Colonic mucosa (tissue), 4 donors: Measurements from ENCODE around the gene XPR1. TPM values are rescaled to one million over a fixed set of nuclear protein-coding genes. Genes with fewer than 3 reads are reported as not detected.

ENCODE experiments used
- DNase-seq: peaks from one replicate; pipeline ENCODE4 v3.0.0-alpha.2; 2020
- H3K27ac ChIP-seq: fragments of 200-600 bp; one replicate; pipeline ENCODE4 v1.8.0; 2021
- H3K27me3 ChIP-seq: fragments of 200-600 bp; one replicate; pipeline ENCODE4 v1.8.0; 2021
- H3K36me3 ChIP-seq: fragments of 200-600 bp; one replicate; pipeline ENCODE4 v1.8.0; 2021
- H3K4me1 ChIP-seq: fragments of 200-600 bp; one replicate; pipeline ENCODE4 v1.8.0; 2021; ENCODE audit warnings: mild to moderate bottlenecking
- H3K4me3 ChIP-seq: fragments of 200-600 bp; one replicate; pipeline ENCODE4 v1.8.0; 2021
- H3K9ac ChIP-seq, 2 donors: one replicate each; pipeline ENCODE4 v1.7.0; 2013; ENCODE audit warnings: control low read depth in 2 of 2, low read depth in 2 of 2, low read length in 2 of 2
- H3K9me3 ChIP-seq: fragments of 200-600 bp; one replicate; pipeline ENCODE4 v1.8.0; 2021
- intact Hi-C: fragments of 100-400 bp; cut with DNase I; formaldehyde crosslinking; loops from one replicate; pipeline ENCODE4 v1.14.1; 2022
- total RNA-seq, 2 donors: library from RNA; stranded (reverse); fragmentation: NEBNext Ultra II Directional in 1 of 2; extraction: Animal tissue kit (Norgen Biotek cat#: 25700) in 1 of 2; gene quantifications; one replicate each; pipeline ENCODE4 v1.2.1, GENCODE V29; 2021
- TF ChIP-seq, protein P1 (sequence below): fragments of 200-600 bp; IDR thresholded peaks from one replicate; pipeline ENCODE4 v1.8.0; 2022; ENCODE audit warnings: antibody characterized with exemption, mild to moderate bottlenecking
- donor health status: healthy.
- donor health status: DM: no; HTN: no; CAD: no.
- donor health status: DM: no; HTN: no; CAD: no.

The XPR1 gene
- total RNA-seq, 2 donors from 2014 or later = 20.5 to 25.8 TPM

DNA sequence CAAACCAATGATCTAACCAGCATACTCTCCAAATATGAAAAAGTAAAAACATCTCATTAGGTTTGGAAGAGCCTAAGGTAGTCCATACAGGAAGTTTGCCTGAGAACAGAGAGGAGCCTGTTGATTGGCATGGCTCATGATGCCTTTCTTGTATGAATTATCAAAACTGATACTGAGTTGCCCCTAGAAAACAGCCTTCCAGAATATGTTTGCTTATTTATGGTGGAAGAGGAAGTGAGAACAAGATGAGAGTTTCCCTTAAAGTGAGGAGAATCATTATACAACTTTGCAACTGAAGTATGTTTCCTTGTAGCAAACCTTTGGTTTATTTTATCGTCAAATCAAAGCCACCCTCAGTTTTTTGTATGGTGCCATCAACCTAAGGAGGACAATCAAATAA lies 257.0 kb downstream of the XPR1 start:
- Histone ChIP-seq H3K27me3 (no peaks in the 10 kb centered on the region), H3K36me3 (no peaks in the 10 kb centered on the region), H3K4me1 (no peaks in the 10 kb centered on the region), H3K4me3 (no peak overlapping the region), H3K9ac (no peak overlapping the region), H3K9me3 (no peaks in the 10 kb centered on the region), H3K27ac (no peak overlapping the region)
- no peak for DNase-seq
- intact Hi-C loops = no loop called here
- TF ChIP-seq, protein P1, sequence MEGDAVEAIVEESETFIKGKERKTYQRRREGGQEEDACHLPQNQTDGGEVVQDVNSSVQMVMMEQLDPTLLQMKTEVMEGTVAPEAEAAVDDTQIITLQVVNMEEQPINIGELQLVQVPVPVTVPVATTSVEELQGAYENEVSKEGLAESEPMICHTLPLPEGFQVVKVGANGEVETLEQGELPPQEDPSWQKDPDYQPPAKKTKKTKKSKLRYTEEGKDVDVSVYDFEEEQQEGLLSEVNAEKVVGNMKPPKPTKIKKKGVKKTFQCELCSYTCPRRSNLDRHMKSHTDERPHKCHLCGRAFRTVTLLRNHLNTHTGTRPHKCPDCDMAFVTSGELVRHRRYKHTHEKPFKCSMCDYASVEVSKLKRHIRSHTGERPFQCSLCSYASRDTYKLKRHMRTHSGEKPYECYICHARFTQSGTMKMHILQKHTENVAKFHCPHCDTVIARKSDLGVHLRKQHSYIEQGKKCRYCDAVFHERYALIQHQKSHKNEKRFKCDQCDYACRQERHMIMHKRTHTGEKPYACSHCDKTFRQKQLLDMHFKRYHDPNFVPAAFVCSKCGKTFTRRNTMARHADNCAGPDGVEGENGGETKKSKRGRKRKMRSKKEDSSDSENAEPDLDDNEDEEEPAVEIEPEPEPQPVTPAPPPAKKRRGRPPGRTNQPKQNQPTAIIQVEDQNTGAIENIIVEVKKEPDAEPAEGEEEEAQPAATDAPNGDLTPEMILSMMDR = no peak

DNA sequence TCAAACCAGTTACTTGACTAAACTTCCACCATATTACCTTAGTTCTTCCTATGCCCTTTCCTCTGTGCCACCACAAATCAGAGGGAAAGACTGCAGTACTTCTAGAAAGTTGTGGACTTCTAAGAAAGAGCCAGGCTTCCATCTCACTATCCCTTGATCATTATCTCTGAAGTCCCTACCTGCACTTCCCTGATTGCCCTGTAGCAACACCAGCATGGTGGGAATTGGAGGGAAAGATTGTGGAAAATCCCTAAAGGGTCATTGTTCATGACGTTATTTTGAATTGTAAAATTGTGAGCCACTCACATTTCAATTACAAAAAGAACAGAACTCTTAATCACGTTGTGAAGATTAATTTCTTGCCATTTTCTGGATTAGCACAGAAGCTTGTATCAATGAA lies 257.5 kb downstream of the XPR1 start:
- intact Hi-C loops = no loop called here
- DNase-seq = no peak
- Histone ChIP-seq H3K9me3 (no peaks in the 10 kb centered on the region), H3K27me3 (no peaks in the 10 kb centered on the region), H3K4me1 (no peaks in the 10 kb centered on the region), H3K9ac (no peak overlapping the region), H3K36me3 (no peaks in the 10 kb centered on the region), H3K4me3 (no peak overlapping the region), H3K27ac (no peak overlapping the region)
- TF ChIP-seq, protein P1 = no peak

DNA sequence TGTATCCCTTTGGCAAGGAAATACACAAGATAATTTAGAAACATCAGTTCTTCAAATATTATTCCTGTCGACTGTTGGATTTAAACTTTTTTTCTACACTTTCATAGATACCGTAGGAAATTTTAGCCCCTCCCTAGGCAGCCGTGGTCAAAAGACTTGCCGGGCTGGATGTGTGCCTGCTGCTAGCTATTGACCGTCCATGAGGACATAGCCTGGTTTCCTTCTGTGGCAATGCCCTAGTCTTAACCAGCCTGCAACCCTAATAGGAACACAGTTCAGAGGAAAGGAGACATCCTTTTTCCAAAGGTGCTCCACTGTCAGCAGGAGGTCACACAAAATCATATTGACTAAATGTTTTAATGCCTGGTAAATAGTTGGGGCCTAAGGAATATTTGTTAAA lies 260.4 kb downstream of the XPR1 start:
- TF ChIP-seq, protein P1 = no peak
- Histone ChIP-seq H3K36me3 (no peaks in the 10 kb centered on the region), H3K9ac (no peak overlapping the region), H3K4me1 (no peaks in the 10 kb centered on the region), H3K27me3 (no peaks in the 10 kb centered on the region), H3K4me3 (no peak overlapping the region), H3K27ac (no peak overlapping the region), H3K9me3 (no peaks in the 10 kb centered on the region)
- intact Hi-C loops = no loop called here
- DNase-seq = no peak

DNA sequence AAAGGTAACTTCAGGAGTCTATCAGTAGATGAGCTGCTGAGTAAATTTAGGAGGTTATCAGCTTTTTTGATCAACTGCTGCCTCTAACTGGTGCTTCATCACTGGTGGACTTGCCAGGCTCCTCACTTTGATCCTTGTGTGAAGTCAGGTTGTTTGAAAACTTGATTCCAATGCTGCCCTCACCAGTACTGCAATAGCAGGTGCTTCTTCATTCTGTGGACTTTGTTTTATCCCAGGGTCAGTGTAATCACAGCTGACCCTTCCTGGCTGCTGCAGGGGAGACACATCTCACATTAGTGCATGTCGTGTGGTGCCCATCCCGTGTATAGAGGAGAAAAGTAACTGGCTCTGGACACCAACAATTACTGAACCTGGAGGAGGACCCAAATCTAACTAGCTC lies 260.9 kb downstream of the XPR1 start:
- no peak overlapping the region for H3K4me3 ChIP-seq
- intact Hi-C loops = no loop called here
- no peaks in the 10 kb centered on the region for H3K9me3 ChIP-seq

DNA sequence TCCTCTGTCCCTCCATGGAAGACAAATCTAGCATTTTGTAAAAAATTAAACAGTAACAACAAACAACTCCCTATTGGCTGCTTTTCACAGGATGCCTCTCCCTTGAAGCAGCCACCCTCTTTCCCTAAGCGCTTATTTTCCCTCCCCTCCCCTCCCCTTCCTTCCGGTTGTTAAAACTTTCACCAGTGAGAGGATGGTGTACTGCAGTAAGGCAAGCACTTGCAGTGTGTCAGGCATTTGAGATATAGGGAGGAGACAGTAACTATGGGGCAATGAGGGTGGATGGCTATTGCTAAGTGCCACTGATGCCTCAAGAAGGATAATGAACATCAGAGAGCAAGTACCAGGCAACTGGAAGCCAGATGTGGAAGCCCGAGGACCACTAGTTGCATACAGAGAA lies 261.8 kb downstream of the XPR1 start:
- Histone ChIP-seq H3K4me3 (no peak overlapping the region), H3K9ac (no peak overlapping the region), H3K9me3 (no peaks in the 10 kb centered on the region), H3K4me1 (no peaks in the 10 kb centered on the region), H3K27me3 (no peaks in the 10 kb centered on the region), H3K36me3 (no peaks in the 10 kb centered on the region), H3K27ac (no peak overlapping the region)
- TF ChIP-seq, protein P1 = no peak
- DNase-seq = no peak
- intact Hi-C loops = no loop called here

More for the DNA sequence above, 260.9 kb downstream of the XPR1 start:
- no peak overlapping the region for H3K27ac ChIP-seq
- H3K27me3 ChIP-seq = no peaks in the 10 kb centered on the region
- TF ChIP-seq, protein P1 = no peak
- H3K9ac ChIP-seq = no peak overlapping the region
- no peaks in the 10 kb centered on the region for H3K4me1 ChIP-seq
- DNase-seq = no peak
- no peaks in the 10 kb centered on the region for H3K36me3 ChIP-seq

DNA sequence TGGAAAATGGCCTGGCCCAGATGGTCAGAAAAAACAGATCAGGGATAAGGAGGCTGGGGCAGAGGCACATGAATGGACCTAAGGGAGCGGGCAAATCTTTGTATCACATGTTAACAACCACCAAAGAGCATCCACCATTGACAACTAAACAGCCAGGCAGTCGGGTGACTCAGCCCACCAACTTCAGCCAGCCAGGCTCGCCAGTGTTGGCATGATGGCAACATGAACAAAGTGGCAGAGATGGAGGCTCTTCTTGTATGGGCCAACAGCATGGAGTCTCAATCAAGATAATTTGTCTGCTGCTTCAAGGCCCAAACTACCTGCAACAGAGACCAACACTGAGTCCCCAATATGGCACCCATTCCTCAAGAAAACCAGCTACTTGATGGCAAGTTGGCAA lies 264.3 kb downstream of the XPR1 start:
- H3K36me3 ChIP-seq = no peaks in the 10 kb centered on the region
- no peak overlapping the region for H3K4me3 ChIP-seq
- TF ChIP-seq, protein P1 = no peak
- no peak overlapping the region for H3K27ac ChIP-seq
- no peak overlapping the region for H3K9ac ChIP-seq
- DNase-seq = no peak
- no peaks in the 10 kb centered on the region for H3K9me3 ChIP-seq
- H3K27me3 ChIP-seq = no peaks in the 10 kb centered on the region
- intact Hi-C loops = no loop called here
- H3K4me1 ChIP-seq = no peaks in the 10 kb centered on the region
